ENCODE results near the gene GRIN2A. TPM values are rescaled to one million over a fixed set of nuclear protein-coding genes. Genes with fewer than 3 reads are reported as not detected.

Gene GRIN2A
- total RNA-seq, 4 donors from 2014 or later = 0.19 to 0.56 (median 0.35) TPM

GRCh38 chr16:10103118-10103517, 79.1 kb downstream of the GRIN2A start:
- Histone ChIP-seq H3K4me1 (no peaks in the 10 kb centered on the region), H3K27ac (no peak overlapping the region), H3K27me3 (no peaks in the 10 kb centered on the region), H3K4me3 (no peak overlapping the region), H3K9me3 (no peaks in the 10 kb centered on the region), H3K36me3 (no peaks in the 10 kb centered on the region)
- TF ChIP-seq POLR2A (IDR thresholded peaks at IDR 0.05) = no peak
- TF ChIP-seq, protein P1, sequence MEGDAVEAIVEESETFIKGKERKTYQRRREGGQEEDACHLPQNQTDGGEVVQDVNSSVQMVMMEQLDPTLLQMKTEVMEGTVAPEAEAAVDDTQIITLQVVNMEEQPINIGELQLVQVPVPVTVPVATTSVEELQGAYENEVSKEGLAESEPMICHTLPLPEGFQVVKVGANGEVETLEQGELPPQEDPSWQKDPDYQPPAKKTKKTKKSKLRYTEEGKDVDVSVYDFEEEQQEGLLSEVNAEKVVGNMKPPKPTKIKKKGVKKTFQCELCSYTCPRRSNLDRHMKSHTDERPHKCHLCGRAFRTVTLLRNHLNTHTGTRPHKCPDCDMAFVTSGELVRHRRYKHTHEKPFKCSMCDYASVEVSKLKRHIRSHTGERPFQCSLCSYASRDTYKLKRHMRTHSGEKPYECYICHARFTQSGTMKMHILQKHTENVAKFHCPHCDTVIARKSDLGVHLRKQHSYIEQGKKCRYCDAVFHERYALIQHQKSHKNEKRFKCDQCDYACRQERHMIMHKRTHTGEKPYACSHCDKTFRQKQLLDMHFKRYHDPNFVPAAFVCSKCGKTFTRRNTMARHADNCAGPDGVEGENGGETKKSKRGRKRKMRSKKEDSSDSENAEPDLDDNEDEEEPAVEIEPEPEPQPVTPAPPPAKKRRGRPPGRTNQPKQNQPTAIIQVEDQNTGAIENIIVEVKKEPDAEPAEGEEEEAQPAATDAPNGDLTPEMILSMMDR (IDR thresholded peaks at IDR 0.05) = no peak
- intact Hi-C loops (cut with DNase I) = no loop called here
- no peak for DNase-seq

GRCh38 chr16:10100829-10101228, 81.4 kb downstream of the GRIN2A start:
- no peaks in the 10 kb centered on the region for H3K9me3 ChIP-seq
- no peak overlapping the region for H3K4me3 ChIP-seq
- TF ChIP-seq, protein P1 (IDR thresholded peaks at IDR 0.05) = no peak
- no peak for TF ChIP-seq POLR2A (IDR thresholded peaks at IDR 0.05)
- H3K36me3 ChIP-seq = no peaks in the 10 kb centered on the region
- no peaks in the 10 kb centered on the region for H3K4me1 ChIP-seq
- no peak for DNase-seq
- intact Hi-C loops (cut with DNase I) = no loop called here
- 23 to 29% methylated on average over 3 to 4 of the region's 4 CpGs for WGBS, 2 donors
- no peak overlapping the region for H3K27ac ChIP-seq
- H3K27me3 ChIP-seq = no peaks in the 10 kb centered on the region

GRCh38 chr16:10098991-10099390, 83.2 kb downstream of the GRIN2A start:
- Histone ChIP-seq H3K9me3 (peaks cover 0 to 4% (median 0%) of the 10 kb centered on the region in 3 donors), H3K4me1 (no peaks in the 10 kb centered on the region), H3K4me3 (no peak overlapping the region), H3K27ac (no peak overlapping the region), H3K36me3 (no peaks in the 10 kb centered on the region), H3K27me3 (no peaks in the 10 kb centered on the region)
- no peak for DNase-seq
- TF ChIP-seq, protein P1 (IDR thresholded peaks at IDR 0.05) = no peak
- intact Hi-C loops (cut with DNase I) = no loop called here

- Histone ChIP-seq H3K27ac (no peak overlapping the region), H3K36me3 (no peaks in the 10 kb centered on the region), H3K4me3 (no peak overlapping the region), H3K4me1 (no peaks in the 10 kb centered on the region), H3K27me3 (no peaks in the 10 kb centered on the region), H3K9me3 (peaks cover 0 to 4% (median 0%) of the 10 kb centered on the region in 3 donors)
- intact Hi-C loops (cut with DNase I) = no loop called here
- WGBS, 2 donors = 67 to 73% methylated on average over 2 of the region's 2 CpGs
- no peak for DNase-seq
- TF ChIP-seq, protein P1 (IDR thresholded peaks at IDR 0.05) = no peak
- TF ChIP-seq POLR2A (IDR thresholded peaks at IDR 0.05) = no peak
These were observed 85.0 kb downstream of the GRIN2A start for GRCh38 chr16:10097271-10097670.

DNA sequence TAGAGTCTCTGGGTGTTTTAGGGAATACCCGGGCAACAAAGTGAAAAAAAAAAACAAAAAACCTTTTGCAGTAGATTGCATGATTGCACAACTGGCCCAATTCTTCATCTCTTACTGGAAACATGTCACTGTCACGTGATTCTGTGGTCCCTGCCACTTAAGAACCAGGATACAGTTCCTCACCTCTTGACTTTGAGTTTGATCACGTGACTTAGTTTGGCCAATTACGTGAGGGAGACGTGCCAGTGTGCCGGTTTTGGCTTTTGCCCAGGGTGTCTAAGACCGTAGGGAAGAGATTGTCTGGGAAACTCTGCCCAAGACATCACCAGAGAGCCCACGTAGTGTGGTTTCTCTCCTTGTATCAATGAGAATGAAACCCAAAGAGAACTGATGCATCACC, 88.7 kb downstream of the GRIN2A start:
- H3K4me3 ChIP-seq = no peak overlapping the region

More for the DNA sequence above, 88.7 kb downstream of the GRIN2A start:
- TF ChIP-seq, protein P1 (IDR thresholded peaks at IDR 0.05) = no peak
- TF ChIP-seq POLR2A (IDR thresholded peaks at IDR 0.05) = no peak
- no peak for DNase-seq
- no peak overlapping the region for H3K27ac ChIP-seq
- intact Hi-C loops (cut with DNase I) = no loop called here
- no peaks in the 10 kb centered on the region for H3K36me3 ChIP-seq
- no peaks in the 10 kb centered on the region for H3K27me3 ChIP-seq
- no peaks in the 10 kb centered on the region for H3K4me1 ChIP-seq
- 61 to 62% methylated on average over 6 to 8 of the region's 8 CpGs for WGBS, 2 donors
- H3K9me3 ChIP-seq = peaks cover 0 to 4% (median 0%) of the 10 kb centered on the region in 3 donors
